Liver (tissue), 3 donors: Measurements from ENCODE around the gene PEAK1.

Experiments used
- EGR1 ChIP-seq, 2 donors: IDR thresholded peaks; 2 replicates each; pipeline ENCODE4 v1.6.1; 2016 to 2018; ENCODE audit warnings: antibody characterized with exemption in 2 of 2, low read depth in 2 of 2
- JUND ChIP-seq, 2 donors: IDR thresholded peaks; 2 replicates each; pipeline ENCODE4 v1.6.1; 2016; ENCODE audit warnings: antibody characterized with exemption in 2 of 2
- RAD21 ChIP-seq, 2 donors: IDR thresholded peaks; 2 replicates each; pipeline ENCODE4 v1.6.1; 2016; ENCODE audit warnings: antibody characterized with exemption in 2 of 2, mild to moderate bottlenecking in 2 of 2
- REST ChIP-seq: IDR thresholded peaks from 2 replicates; pipeline ENCODE4 v1.6.1; 2016; ENCODE audit warnings: antibody characterized with exemption, mild to moderate bottlenecking
- TAF1 ChIP-seq: conservative IDR thresholded peaks from 2 replicates; pipeline ENCODE4 v1.6.1; 2016; ENCODE audit warnings: antibody characterized with exemption, mild to moderate bottlenecking
- TF ChIP-seq, protein P1 (sequence below): fragments of 150-350 bp; IDR thresholded peaks from 2 replicates; pipeline ENCODE4 v1.5.1; 2017; ENCODE audit warnings: improper control_type of control experiment, low read depth, low read length; ENCODE audit not compliant: missing input control
- TF ChIP-seq, protein P2 (sequence below): IDR thresholded peaks from 2 replicates; pipeline ENCODE4 v1.6.1; 2016; ENCODE audit warnings: antibody characterized with exemption
- TF ChIP-seq, protein P3 (sequence below): IDR thresholded peaks from 2 replicates; pipeline ENCODE4 v1.6.1; 2016; ENCODE audit warnings: antibody characterized with exemption
- donor health status: healthy.
- donor health status: healthy.

- TF ChIP-seq, protein P1, sequence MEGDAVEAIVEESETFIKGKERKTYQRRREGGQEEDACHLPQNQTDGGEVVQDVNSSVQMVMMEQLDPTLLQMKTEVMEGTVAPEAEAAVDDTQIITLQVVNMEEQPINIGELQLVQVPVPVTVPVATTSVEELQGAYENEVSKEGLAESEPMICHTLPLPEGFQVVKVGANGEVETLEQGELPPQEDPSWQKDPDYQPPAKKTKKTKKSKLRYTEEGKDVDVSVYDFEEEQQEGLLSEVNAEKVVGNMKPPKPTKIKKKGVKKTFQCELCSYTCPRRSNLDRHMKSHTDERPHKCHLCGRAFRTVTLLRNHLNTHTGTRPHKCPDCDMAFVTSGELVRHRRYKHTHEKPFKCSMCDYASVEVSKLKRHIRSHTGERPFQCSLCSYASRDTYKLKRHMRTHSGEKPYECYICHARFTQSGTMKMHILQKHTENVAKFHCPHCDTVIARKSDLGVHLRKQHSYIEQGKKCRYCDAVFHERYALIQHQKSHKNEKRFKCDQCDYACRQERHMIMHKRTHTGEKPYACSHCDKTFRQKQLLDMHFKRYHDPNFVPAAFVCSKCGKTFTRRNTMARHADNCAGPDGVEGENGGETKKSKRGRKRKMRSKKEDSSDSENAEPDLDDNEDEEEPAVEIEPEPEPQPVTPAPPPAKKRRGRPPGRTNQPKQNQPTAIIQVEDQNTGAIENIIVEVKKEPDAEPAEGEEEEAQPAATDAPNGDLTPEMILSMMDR: no peak
- TF ChIP-seq, protein P2, sequence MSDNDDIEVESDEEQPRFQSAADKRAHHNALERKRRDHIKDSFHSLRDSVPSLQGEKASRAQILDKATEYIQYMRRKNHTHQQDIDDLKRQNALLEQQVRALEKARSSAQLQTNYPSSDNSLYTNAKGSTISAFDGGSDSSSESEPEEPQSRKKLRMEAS: no peak
- TF ChIP-seq RAD21 (IDR thresholded peaks at IDR 0.05): no peak
- TF ChIP-seq JUND (IDR thresholded peaks at IDR 0.05): no peak
- no peak for TF ChIP-seq REST
- TF ChIP-seq TAF1: no peak
- TF ChIP-seq EGR1 (IDR thresholded peaks at IDR 0.05; ENCODE audit: low read depth in 2 of 2): no peak
- TF ChIP-seq, protein P3, sequence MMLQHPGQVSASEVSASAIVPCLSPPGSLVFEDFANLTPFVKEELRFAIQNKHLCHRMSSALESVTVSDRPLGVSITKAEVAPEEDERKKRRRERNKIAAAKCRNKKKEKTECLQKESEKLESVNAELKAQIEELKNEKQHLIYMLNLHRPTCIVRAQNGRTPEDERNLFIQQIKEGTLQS: no peak
Measured at GRCh38 chr15:77091097-77091496, 328.8 kb downstream of the PEAK1 start.
